KMS-11 (cell line): Measurements from ENCODE around the gene TSPAN9.

Experiments used
- H2AFZ ChIP-seq: fragments of 200-600 bp; sonication (generic); 2 replicates; pipeline ENCODE4 v1.6.1; 2016; ENCODE audit warnings: antibody characterized with exemption, mixed run types, low read depth
- H3K27ac ChIP-seq: fragments of 200-600 bp; sonication (generic); 2 replicates; pipeline ENCODE4 v1.6.1; 2016; ENCODE audit warnings: mild to moderate bottlenecking, mixed run types
- H3K27me3 ChIP-seq: fragments of 200-600 bp; sonication (generic); 2 replicates; pipeline ENCODE4 v1.6.1; 2017; ENCODE audit warnings: mild to moderate bottlenecking, low read depth, mixed run types, moderate library complexity; ENCODE audit not compliant: insufficient read depth
- H3K36me3 ChIP-seq: fragments of 200-600 bp; sonication (generic); 2 replicates; pipeline ENCODE4 v1.6.1; 2017; ENCODE audit warnings: mild to moderate bottlenecking, mixed run types; ENCODE audit not compliant: insufficient read depth
- H3K4me1 ChIP-seq: fragments of 200-600 bp; sonication (generic); 2 replicates; pipeline ENCODE4 v1.6.1; 2016; ENCODE audit warnings: mild to moderate bottlenecking, low read depth, mixed run types; ENCODE audit not compliant: poor library complexity, severe bottlenecking
- H3K4me2 ChIP-seq: fragments of 200-600 bp; sonication (generic); 2 replicates; pipeline ENCODE4 v1.7.0; 2016; ENCODE audit warnings: mild to moderate bottlenecking, mixed run types
- H3K4me3 ChIP-seq: fragments of 200-600 bp; sonication (generic); IDR thresholded peaks from 2 replicates; pipeline ENCODE4 v1.6.1; 2017; ENCODE audit warnings: low read depth, low read length, mixed read lengths; ENCODE audit not compliant: insufficient read depth
- H3K79me2 ChIP-seq: fragments of 200-600 bp; sonication (generic); 2 replicates; pipeline ENCODE4 v1.6.1; 2016; ENCODE audit warnings: low read depth, mixed run types; ENCODE audit not compliant: insufficient read depth
- H3K9ac ChIP-seq: fragments of 200-600 bp; sonication (generic); 2 replicates; pipeline ENCODE4 v1.6.1; 2016; ENCODE audit warnings: mild to moderate bottlenecking, mixed run types
- H4K20me1 ChIP-seq: fragments of 200-600 bp; sonication (generic); 2 replicates; pipeline ENCODE4 v1.6.1; 2016; ENCODE audit warnings: mild to moderate bottlenecking, mixed run types; ENCODE audit not compliant: insufficient read depth
- CTCF ChIP-seq: fragments of 200-600 bp; sonication (generic); conservative IDR thresholded peaks from 2 replicates; pipeline ENCODE4 v1.6.1; 2017; ENCODE audit warnings: low read depth, mild to moderate bottlenecking, antibody characterized with exemption, low read length, moderate library complexity, mixed read lengths

The TSPAN9 gene

GRCh38 chr12:3042826-3043225, 34.4 kb upstream of the TSPAN9 start:
- H3K4me2 ChIP-seq: no peak overlapping the region

GRCh38 chr12:3043406-3043805, 33.8 kb upstream of the TSPAN9 start:
- H3K27ac ChIP-seq: no peak overlapping the region
- H3K4me3 ChIP-seq: no peak overlapping the region
- H3K79me2 ChIP-seq: no peaks in the 10 kb centered on the region
- H3K27me3 ChIP-seq: no peaks in the 10 kb centered on the region
- H3K4me1 ChIP-seq: no peaks in the 10 kb centered on the region
- no peak for TF ChIP-seq CTCF
- H3K4me2 ChIP-seq: no peak overlapping the region
- H2AFZ ChIP-seq: no peak overlapping the region
- H3K36me3 ChIP-seq: no peaks in the 10 kb centered on the region
- H3K9ac ChIP-seq: no peak overlapping the region
- no peaks in the 10 kb centered on the region for H4K20me1 ChIP-seq

More at GRCh38 chr12:3042826-3043225, 34.4 kb upstream of the TSPAN9 start:
- no peak overlapping the region for H3K4me3 ChIP-seq
- no peaks in the 10 kb centered on the region for H3K4me1 ChIP-seq
- H4K20me1 ChIP-seq: no peaks in the 10 kb centered on the region
- no peaks in the 10 kb centered on the region for H3K79me2 ChIP-seq
- no peak overlapping the region for H2AFZ ChIP-seq
- no peaks in the 10 kb centered on the region for H3K36me3 ChIP-seq
- no peak for TF ChIP-seq CTCF
- no peak overlapping the region for H3K9ac ChIP-seq
- no peaks in the 10 kb centered on the region for H3K27me3 ChIP-seq
- no peak overlapping the region for H3K27ac ChIP-seq

DNA sequence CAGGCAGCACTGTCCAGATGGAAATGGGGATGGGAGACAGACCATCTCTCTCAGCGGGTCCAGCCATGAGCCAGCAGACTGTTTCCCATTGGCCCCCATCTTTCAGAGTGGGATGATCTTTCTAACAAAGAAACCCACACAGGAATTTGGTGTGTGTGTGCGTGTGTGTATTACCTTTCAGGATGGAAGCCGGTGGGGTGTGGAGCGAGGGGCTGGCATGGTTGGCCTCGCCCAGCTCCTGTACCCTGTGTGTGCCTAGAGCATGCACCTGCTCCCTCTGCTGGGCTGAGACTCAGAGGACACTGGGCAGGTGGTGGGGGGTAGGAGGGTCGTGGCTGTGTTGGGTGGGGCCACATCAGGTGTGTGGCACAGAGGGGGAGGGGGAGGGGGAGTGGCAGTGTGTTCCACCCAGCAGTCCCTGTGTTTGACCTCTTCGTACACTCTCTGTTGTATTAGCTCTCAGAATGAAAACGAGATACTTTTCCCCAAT, 33.0 kb upstream of the TSPAN9 start:
- Histone ChIP-seq H3K27me3 (no peaks in the 10 kb centered on the region), H3K4me1 (no peaks in the 10 kb centered on the region), H4K20me1 (no peaks in the 10 kb centered on the region), H3K4me3 (no peak overlapping the region), H3K36me3 (no peaks in the 10 kb centered on the region), H3K27ac (no peak overlapping the region), H2AFZ (no peak overlapping the region), H3K9ac (no peak overlapping the region), H3K79me2 (no peaks in the 10 kb centered on the region), H3K4me2 (no peak overlapping the region)
- no peak for TF ChIP-seq CTCF

- TF ChIP-seq CTCF: no peak
- no peaks in the 10 kb centered on the region for H3K27me3 ChIP-seq
- no peaks in the 10 kb centered on the region for H3K79me2 ChIP-seq
- H3K9ac ChIP-seq: no peak overlapping the region
- no peaks in the 10 kb centered on the region for H4K20me1 ChIP-seq
- no peak overlapping the region for H3K4me2 ChIP-seq
- no peaks in the 10 kb centered on the region for H3K36me3 ChIP-seq
- no peak overlapping the region for H3K27ac ChIP-seq
- no peaks in the 10 kb centered on the region for H3K4me1 ChIP-seq
- H2AFZ ChIP-seq: no peak overlapping the region
- H3K4me3 ChIP-seq: no peak overlapping the region
Measured at GRCh38 chr12:3045494-3045893, 31.7 kb upstream of the TSPAN9 start.
